ENCODE measurements around the gene EMX1. TPM values are rescaled to one million over a fixed set of nuclear protein-coding genes. Genes with fewer than 3 reads are reported as not detected.
A peak's percentile ranks its signal among the peaks of the same experiment; 100 is the strongest.

The EMX1 gene
- total and polyA plus RNA-seq, 2 of the 13 experiments (the other 11 are each of a cell fraction or from before 2014, with no cell fraction given), result 0.62 to 4.9 TPM

GRCh38 chr2:72943540-72944395 is 26.4 kb downstream of the EMX1 start (continued):
- TF ChIP-seq TFDP1 (CRISPR knock-in tag; IDR thresholded peaks at IDR 0.05; ENCODE audit: borderline replicate concordance) (no peak), ZNF441 (CRISPR knock-in tag; IDR thresholded peaks at IDR 0.05; ENCODE audit: borderline replicate concordance) (no peak), ZNF235 (CRISPR knock-in tag; IDR thresholded peaks at IDR 0.05; ENCODE audit: borderline replicate concordance) (no peak), ATF3 (CRISPR knock-in tag; IDR thresholded peaks at IDR 0.05) (no peak), KLF15 (CRISPR knock-in tag; IDR thresholded peaks at IDR 0.05; ENCODE audit: borderline replicate concordance) (no peak), TAF1 (CRISPR knock-in tag; IDR thresholded peaks at IDR 0.05) (no peak), ZNF24 (IDR thresholded peaks at IDR 0.05) (no peak), SPEN (CRISPR knock-in tag; IDR thresholded peaks at IDR 0.05; ENCODE audit: low read depth) (no peak), ZMYM4 (CRISPR knock-in tag; IDR thresholded peaks at IDR 0.05) (peak; percentile 33; the same call in 1 of the 2 replicates), ZBTB21 (CRISPR knock-in tag; IDR thresholded peaks at IDR 0.05) (no peak), CREM (IDR thresholded peaks at IDR 0.05) (no peak), CREM (CRISPR knock-in tag; IDR thresholded peaks at IDR 0.05) (no peak), KDM1A (CRISPR knock-in tag; IDR thresholded peaks at IDR 0.05) (no peak), GRHL1 (CRISPR knock-in tag; conservative IDR thresholded peaks at IDR 0.05) (no peak), ZNF12 (CRISPR knock-in tag; IDR thresholded peaks at IDR 0.05) (no peak), MATR3 (CRISPR knock-in tag; IDR thresholded peaks at IDR 0.05) (no peak), ZNF780A (CRISPR knock-in tag; IDR thresholded peaks at IDR 0.05) (no peak), MLLT10 (CRISPR knock-in tag; IDR thresholded peaks at IDR 0.05) (no peak), ZNF160 (CRISPR knock-in tag; IDR thresholded peaks at IDR 0.05) (no peak), ZNF138 (CRISPR knock-in tag; IDR thresholded peaks at IDR 0.05; ENCODE audit: low read depth) (no peak), ZNF3 (CRISPR knock-in tag; IDR thresholded peaks at IDR 0.05) (no peak), HNRNPLL (IDR thresholded peaks at IDR 0.05; ENCODE audit: low read depth, low read length, poor library complexity, severe bottlenecking) (no peak), ZBTB43 (CRISPR knock-in tag; conservative IDR thresholded peaks at IDR 0.05) (no peak), ZNF75D (CRISPR knock-in tag; IDR thresholded peaks at IDR 0.05; ENCODE audit: borderline replicate concordance) (no peak)

Data from HepG2 (cell line).